HG03139 (cell line): ENCODE measurements around the gene GPM6B.

ENCODE experiments used
- ATAC-seq: cut with Tn5 transposase; IDR thresholded peaks from one replicate; pipeline ENCODE4 v1.9.1; 2021; ENCODE audit not compliant: unreplicated experiment

GPM6B gene

GRCh38 chrX:13816643-13817627 is at the start of gene GPM6B:
TSS of gene GPM6B (minus strand) at chrX:13817093. CDS start at chrX:13816904, 189 bp downstream.
- ATAC-seq: no peak

GRCh38 chrX:13864264-13864663 is 47.4 kb upstream of the GPM6B start:
- ATAC-seq: no peak

- no peak for ATAC-seq
Measured at GRCh38 chrX:13863324-13863723, 46.4 kb upstream of the GPM6B start.

GRCh38 chrX:13859724-13860123 is 42.8 kb upstream of the GPM6B start:
- ATAC-seq: no peak

GRCh38 chrX:13857804-13858203 is 40.9 kb upstream of the GPM6B start:
- ATAC-seq: no peak

GRCh38 chrX:13855689-13856450 is 39.0 kb upstream of the GPM6B start:
- ATAC-seq: no peak

GRCh38 chrX:13854003-13854402 is 37.1 kb upstream of the GPM6B start:
- no peak for ATAC-seq

- ATAC-seq: peak; percentile 73
Measured at GRCh38 chrX:13852001-13852695, 35.3 kb upstream of the GPM6B start.

GRCh38 chrX:13845721-13846378 is 29.0 kb upstream of the GPM6B start:
- no peak for ATAC-seq

GRCh38 chrX:13843150-13843721 is 26.3 kb upstream of the GPM6B start:
- no peak for ATAC-seq

- ATAC-seq: no peak
Measured at GRCh38 chrX:13840121-13840520, 23.2 kb upstream of the GPM6B start.

GRCh38 chrX:13837290-13837745 is 20.4 kb upstream of the GPM6B start:
- ATAC-seq: no peak

GRCh38 chrX:13836575-13836974 is 19.7 kb upstream of the GPM6B start:
- no peak for ATAC-seq

- ATAC-seq: no peak
Measured at GRCh38 chrX:13835825-13836224, 18.9 kb upstream of the GPM6B start.

GRCh38 chrX:13834355-13834754 is 17.5 kb upstream of the GPM6B start:
- no peak for ATAC-seq

GRCh38 chrX:13829983-13830382 is 13.1 kb upstream of the GPM6B start:
- no peak for ATAC-seq

- no peak for ATAC-seq
Measured at GRCh38 chrX:13828392-13828791, 11.5 kb upstream of the GPM6B start.

- no peak for ATAC-seq
Measured at GRCh38 chrX:13827298-13828090, 10.6 kb upstream of the GPM6B start.

- no peak for ATAC-seq
Measured at GRCh38 chrX:13826770-13827169, 9.9 kb upstream of the GPM6B start.
